GM10266 (cell line): ENCODE results near the gene TF.

ENCODE experiments used
- DNase-seq: peaks from one replicate; pipeline ENCODE4 v3.0.0; 2012; ENCODE audit errors: extremely low spot score
- CTCF ChIP-seq: IDR thresholded peaks from 2 replicates; pipeline ENCODE4 v1.5.1; 2012; ENCODE audit warnings: mild to moderate bottlenecking, low read depth; ENCODE audit not compliant: control insufficient read depth, insufficient read depth; ENCODE audit errors: missing control alignments

TF gene

GRCh38 chr3:133759740-133760305 lies 13.6 kb downstream of the TF start:
- DNase-seq, result no peak
- no peak for TF ChIP-seq CTCF

GRCh38 chr3:133760916-133761315 lies 14.7 kb downstream of the TF start:
- no peak for DNase-seq
- TF ChIP-seq CTCF, result no peak

- no peak for DNase-seq
- no peak for TF ChIP-seq CTCF
Observed at GRCh38 chr3:133761605-133762484, 15.7 kb downstream of the TF start.

GRCh38 chr3:133762539-133762938 lies 16.3 kb downstream of the TF start:
- DNase-seq, result no peak
- TF ChIP-seq CTCF, result no peak

- DNase-seq, result no peak
- TF ChIP-seq CTCF, result no peak
Observed at GRCh38 chr3:133763797-133764683, 17.8 kb downstream of the TF start.

GRCh38 chr3:133765256-133765655 lies 19.1 kb downstream of the TF start:
- no peak for TF ChIP-seq CTCF
- DNase-seq, result no peak
